GM18499 (cell line): ENCODE data around the gene SLC15A3.
"Not testable (repeated sequence)": the region's sequence is repeated elsewhere in the genome, so short reads cannot be mapped to it uniquely, and the experiment has no call there.

ENCODE experiments used
- ATAC-seq: cut with Tn5 transposase; IDR thresholded peaks from one replicate; pipeline ENCODE4 v1.9.1; 2021; ENCODE audit warnings: moderate number of reproducible peaks; ENCODE audit not compliant: insufficient read depth, unreplicated experiment

Gene SLC15A3

DNA sequence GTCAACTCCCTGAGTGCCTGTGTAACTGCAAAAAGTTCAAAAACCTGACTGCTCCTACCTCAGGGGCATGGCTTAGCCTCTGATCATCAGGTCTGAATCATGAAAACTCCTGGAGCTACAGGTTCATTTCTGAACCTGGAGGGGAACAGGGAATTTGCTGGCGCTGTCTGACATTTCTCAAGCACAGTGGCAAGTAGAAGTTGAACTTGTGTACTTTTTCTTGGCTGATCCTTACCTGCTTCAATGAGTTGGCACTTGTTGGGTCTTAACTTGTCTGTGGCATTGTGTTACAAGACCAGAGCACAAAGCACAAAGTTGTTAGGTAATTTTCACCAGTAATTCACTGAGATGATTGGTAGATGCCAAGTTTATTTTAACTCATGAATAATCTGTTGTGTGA is 34.7 kb downstream of the SLC15A3 start:
- no peak for ATAC-seq

GRCh38 chr11:60916669-60917206 is 35.2 kb downstream of the SLC15A3 start:
- ATAC-seq = no peak

DNA sequence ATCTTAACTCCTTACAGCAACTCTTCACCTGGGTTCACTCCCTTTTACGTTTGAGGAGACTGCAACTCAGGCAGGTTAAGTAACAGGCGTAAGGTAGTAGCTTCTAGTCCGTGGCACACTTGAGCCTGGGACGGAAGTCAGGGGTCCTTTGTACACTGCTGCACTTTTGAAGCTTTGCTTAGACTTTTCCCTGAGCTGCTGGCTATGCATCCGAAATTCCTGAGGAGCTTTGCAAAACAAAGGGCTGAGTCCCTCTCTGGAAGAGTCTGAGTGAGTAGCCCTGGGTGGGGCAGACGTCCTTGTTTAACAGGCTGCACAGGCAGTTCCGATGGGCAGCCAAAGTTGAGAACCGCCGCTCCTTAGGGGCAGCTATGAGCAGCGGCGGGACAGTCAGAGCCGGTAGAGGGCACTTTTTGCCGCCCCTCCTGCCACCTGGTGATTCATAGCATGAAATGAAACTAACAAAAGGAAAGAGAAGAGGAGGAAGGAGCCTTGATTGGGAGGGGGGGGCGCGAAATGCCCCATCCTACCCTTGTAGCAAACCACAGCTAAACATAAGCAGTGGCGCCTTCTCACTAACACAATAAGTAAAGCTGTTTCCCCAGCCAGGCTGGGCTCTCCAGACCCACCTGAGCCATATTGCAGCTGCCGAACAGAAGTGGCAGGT is 36.6 kb downstream of the SLC15A3 start:
- no peak for ATAC-seq

DNA sequence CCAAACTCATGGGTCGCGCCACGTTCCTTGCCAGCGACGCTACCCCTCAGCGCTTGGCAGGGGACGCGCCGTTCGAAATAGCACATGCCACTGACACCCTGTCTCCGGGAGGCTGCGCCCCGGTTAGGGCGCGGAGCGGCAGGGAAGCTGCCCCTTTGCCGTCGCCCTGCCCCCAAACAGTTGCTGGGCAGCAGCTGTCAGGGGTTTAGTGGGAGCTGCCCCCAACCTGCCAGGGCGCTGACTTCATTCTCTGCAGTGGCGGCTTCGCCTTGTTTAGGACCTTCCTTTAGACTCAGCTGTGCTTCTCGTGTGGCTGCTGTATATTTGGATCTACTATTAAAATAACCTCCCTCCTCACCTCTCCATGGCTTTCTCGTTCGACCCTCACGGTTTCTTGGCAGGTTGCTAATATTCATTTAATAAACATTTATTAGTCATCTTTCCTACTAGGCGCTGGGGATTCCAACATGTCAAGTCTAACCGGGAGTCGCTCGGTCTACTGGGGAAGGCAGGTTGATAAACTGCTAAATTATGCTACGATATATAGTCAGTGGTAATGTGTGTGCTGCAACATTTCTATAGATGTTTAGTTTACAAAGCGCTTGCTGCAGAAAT is 37.2 kb downstream of the SLC15A3 start:
- ATAC-seq = no peak

DNA sequence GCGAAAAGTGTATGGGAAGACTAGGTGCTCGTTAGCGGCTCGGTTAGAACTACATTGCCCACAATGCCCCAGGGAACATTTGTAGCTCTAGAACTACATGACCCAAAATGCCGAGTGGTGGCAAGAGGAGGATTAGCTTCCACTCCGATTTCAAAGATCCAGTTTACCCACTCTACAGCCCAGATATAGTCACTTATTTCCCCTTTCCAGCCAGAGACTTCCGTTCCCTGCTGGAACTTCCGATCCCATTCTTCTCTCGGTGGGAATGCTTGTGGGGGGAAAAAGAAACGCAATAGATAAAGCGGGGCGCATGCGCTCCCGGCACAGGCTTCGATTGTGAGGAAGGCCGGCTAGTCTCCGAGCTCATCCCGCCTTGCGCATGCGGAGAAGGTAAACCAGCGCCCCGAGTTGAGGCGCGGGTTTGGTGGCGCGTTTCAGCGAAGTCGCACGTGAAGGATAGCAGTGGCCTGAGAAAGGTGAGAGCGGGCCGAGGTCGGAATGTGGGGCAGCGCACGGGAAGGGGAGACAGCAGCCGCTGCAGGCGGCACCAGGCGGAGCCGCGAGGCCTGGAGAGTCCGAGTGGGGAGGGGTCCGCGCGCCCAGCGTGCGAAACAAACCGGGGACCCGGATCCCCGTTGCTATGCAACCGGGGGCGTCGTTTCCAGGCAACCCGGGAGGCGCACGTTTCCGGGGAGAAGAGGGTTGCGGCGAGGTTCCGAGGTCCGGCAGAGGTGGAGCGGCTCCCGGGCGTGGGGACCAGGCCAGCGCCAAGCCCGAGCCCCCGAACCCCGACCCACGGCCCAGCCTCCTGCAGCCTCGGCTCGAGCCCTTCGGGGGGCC is 38.0 kb downstream of the SLC15A3 start, which contains the start of gene TMEM109:
TSS of gene TMEM109 (plus strand) at position 366 of the 840 bp plus-strand sequence. CDS start 5,536 bp downstream, outside the sequence.
- peak; percentile 30 for ATAC-seq

GRCh38 chr11:60912851-60913528 is 39.0 kb downstream of the SLC15A3 start:
- no peak for ATAC-seq

DNA sequence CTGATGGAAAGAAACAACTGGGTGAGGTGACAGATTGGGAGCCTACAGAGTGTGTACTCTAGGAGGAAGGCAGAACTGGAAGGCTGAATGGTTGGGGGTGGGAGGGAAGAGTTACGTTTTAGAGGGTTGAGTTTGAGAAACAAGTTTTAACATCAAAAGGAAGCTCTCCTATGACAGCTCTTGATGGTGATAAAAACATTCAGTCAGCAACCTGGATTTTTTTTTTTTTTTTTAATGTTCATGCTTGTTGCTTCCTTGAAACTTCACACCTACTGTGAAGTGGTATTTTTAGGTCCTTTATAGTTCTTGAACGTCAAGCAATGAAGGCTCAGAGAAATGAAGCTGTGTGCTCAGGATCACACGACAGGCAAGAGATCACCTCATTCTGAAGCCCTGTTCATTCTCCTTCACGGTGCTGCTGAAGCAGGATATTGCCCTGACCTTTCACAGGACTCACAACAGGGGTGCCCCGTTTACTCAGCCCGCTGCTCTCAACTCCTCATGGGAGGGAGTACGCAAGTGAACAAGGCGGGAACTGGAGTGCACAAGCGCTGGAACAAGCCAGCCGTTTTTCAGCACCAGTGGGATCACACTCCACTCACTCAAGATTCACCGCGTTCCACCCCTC is 39.6 kb downstream of the SLC15A3 start:
- no peak for ATAC-seq

DNA sequence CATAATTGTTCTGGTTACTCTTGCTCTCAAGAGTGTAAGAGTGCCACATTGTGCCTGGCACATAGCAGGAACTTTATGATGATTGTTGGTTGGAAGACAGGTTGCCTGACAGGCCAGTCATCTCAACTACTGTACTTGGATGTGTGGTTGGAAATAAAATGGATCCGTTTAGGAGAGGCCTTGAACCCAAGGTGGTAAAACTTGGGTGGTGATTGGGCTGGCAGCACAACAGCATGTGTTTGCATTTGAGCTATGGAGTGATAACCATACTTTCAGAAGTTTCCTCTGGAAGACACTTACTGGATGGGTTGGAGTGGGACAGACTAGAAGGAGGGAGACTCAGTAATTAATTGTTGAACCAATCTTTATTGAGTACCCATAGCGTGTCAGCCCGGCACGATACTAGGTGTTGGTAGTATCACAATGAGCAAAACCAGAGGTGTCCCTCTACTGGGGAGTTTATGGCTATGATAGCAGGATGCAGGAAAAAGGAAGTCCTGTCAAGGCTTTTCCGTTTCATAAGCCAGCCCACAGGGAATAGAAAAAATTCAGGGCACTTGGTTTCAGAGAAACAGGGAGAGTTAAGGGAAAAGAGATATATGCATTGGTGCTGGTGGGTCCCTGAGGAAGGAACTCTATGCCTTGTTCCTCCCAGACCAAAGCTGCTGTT is 41.1 kb downstream of the SLC15A3 start:
- no peak for ATAC-seq

DNA sequence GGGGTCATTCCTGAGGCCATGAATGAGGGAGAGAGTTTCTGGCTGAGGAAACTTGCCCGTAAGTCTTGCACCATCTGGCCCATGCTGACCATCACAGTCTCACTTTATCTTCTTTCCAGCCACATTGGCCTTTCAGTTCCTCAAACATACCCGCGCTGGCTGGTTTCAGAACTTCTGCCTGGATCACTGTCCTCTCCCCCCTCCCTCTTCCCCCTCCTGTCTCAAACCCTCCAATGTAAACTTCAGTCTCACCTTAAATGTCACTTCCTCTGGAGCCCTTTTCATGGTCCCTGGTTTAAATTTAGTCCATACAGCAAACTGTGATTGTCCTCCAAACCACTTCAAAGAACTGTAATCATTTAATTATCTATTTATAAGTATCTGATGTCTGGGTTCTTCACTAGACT is 41.7 kb downstream of the SLC15A3 start:
- peak; percentile 32 for ATAC-seq

- ATAC-seq = not testable (repeated sequence)
Observed at GRCh38 chr11:60909680-60910280, 42.2 kb downstream of the SLC15A3 start.

DNA sequence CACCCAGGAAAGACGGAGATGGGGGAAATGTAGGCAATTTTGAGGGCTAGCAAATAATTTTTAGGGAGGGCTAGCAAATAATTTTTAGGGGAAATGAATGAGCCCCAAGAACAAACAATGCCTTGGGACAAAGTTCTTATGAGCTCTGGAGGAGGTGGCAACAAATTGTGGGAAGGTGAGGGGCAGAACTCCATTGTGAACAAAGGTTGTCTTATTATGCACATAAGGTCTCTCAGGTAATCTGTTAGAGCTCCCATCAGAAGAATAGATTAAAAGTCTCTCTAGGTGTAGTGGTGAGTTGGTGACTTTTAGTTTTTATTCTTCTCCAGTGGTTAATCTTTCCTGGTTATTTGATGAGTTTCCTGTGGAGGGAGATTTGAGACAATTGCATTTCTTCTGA is 43.2 kb downstream of the SLC15A3 start:
- ATAC-seq = no peak

GRCh38 chr11:60906132-60906972 is 45.6 kb downstream of the SLC15A3 start, which contains the start of gene PRPF19:
TSS of gene PRPF19 (minus strand) at chr11:60906585. CDS start at chr11:60906382, 203 bp downstream.
- ATAC-seq = peak; percentile 53

DNA sequence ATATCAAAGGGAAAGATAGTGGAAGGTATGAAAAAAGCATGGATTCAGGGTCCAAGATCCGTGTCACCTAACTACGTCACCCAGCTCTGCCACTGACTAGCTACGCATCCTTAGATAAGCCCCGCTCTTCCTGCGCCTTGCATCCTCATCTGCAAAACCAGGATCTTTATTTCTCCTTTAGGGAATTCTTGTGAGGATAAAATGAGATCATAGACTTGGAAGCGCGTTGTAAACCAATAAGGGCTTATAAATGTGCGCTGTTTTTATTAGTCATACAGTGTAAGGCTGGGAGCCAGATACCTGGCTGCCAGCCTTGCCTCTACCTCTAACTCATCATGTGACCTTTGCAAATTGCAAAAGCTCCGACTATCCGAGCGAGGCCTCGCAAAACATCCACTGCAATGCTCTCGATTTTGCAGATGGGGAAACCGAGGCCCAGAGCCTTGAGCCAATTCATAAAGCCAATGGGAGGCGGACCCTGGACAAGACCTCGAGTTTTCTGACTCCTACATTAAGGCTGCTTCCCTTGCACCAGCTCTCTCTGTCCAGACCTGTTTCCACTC is 46.3 kb downstream of the SLC15A3 start:
- no peak for ATAC-seq

- ATAC-seq = no peak
Observed at GRCh38 chr11:60905047-60905446, 46.9 kb downstream of the SLC15A3 start.

GRCh38 chr11:60902625-60903024 is 49.4 kb downstream of the SLC15A3 start:
- ATAC-seq = no peak

GRCh38 chr11:60900673-60901404 is 51.1 kb downstream of the SLC15A3 start:
- no peak for ATAC-seq

- no peak for ATAC-seq
Observed at GRCh38 chr11:60899977-60900376, 52.0 kb downstream of the SLC15A3 start.
